NCI-H226 (cell line): ENCODE results near the gene STYXL2.

Experiments used
- DNase-seq: peaks from one replicate; pipeline ENCODE4 v3.0.0-alpha.2; 2015

The STYXL2 gene

DNA sequence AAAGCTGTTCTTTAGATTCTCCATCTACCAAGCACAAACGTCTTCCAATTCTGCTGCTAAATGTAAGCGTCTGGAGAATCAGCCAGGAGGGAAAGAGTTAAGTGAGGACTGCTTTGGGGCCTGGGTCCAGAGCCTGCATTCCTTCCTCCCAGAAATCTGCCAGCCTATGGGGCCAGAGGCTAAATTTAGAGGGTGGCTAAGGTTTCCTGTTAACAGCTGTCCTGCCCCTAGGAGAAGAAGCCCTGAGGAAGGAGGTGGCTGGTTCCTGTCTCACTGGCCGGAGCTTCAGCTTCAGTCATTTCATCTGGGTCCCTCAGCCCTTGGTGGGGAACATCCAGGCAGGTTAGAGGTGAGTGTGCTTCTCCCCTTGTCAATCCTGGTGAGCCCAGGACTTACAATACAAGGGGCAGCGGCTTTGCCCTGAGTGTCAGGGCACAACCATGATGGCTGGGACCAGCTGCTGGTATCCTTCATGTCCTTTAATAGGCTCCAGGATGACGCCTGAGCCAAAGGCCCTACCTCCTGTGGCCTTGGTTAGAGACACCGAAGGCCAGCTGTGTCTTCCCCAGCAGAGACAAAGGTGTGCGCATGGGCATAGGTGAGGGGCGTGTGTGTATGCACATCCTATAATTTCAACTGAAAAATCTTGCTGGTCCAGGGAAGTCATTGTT lies at the start of gene STYXL2:
TSS of gene STYXL2 (plus strand) at position 230 of the 671 bp plus-strand sequence. CDS start 775 bp downstream, outside the sequence.
- no peak for DNase-seq

DNA sequence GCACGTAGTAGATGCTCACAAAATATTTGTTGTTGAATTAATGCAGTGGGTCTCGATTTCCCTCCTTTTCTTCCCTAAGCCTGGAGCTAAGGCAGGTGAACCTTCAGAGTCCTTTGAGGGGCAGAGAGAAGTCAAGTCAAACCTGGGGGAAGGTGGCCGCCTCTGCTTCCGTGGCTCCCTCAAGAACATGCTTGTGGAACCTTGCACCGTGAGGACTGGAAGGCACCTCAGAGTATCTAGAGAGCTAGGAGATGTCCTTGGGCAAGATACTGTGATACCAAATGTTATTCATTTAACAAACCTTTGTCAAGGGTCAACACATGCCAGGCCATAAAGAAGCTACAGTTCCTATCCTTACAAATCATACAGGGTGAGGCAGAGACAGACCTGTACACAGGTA lies 42.0 kb upstream of the STYXL2 start:
- no peak for DNase-seq

DNA sequence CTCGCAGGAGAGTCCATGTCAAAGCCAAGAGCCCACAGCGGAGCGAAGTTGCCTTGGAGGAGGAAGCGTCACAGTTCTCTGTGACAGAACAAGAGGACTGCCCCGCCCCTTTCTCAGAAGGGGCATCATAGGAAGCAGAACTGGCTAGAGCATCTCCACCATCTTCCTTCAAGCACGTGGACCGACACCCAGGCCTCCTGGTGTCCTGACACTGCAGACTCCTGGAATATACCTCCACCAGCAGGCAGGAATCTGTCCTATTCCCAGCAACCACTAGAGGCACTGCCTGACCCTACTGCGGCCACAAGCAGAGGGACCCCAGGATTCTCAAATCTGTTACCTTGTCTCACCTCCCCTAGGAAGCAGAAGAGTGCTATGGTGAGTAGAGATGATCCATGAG lies 41.5 kb upstream of the STYXL2 start:
- no peak for DNase-seq

DNA sequence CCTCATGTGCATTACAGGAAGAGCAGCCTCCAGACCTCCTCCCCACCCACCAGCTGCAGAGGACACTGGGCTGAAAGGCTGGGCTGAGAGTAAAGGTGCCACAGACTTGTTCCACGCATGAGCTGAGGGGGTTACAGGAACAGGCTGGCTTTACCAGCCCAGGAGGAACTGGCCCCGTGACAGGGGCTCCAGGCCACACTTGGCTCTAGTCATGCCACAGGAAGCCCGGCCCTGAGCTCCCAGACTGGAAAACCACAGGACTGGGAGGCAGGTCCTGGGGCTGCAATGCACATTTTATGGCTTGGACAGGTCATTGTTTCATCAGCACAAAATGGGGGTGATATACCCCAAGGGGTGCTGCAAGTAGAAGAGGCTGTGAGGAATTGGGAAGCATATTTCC lies 39.3 kb upstream of the STYXL2 start:
- DNase-seq, result no peak

DNA sequence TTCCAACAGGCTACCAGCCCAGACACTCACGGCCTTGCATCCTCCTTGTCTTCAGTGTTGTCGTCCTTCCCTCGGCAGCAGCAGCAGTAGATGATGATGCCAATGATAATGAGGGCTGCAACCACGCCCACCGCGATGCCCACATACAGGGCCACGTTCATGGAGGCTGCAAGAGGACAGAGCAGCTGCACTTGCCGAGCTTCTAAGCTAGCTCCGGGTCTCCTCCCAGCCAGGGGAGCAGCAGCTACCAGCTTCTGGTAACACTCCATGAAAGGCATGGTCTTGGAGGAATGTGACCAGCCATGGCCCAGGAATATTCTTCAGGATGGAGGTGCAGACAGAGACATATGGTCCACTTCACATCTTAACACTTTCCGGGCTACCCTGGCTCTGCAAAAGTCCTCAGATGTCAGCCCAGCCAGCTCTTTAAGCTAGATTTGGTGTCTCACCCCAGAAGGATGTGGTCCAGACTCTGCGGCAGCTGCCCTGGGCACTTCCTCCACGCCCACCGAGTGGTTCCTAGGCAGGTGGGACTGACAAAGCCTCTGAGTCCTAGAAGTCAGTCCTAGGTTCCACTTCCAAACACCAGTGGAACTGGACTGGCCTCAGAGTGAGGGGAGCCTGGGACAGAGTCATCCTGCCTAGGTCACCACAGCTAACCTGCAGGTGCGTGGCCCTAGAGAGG lies 38.8 kb upstream of the STYXL2 start:
- DNase-seq, result no peak

DNA sequence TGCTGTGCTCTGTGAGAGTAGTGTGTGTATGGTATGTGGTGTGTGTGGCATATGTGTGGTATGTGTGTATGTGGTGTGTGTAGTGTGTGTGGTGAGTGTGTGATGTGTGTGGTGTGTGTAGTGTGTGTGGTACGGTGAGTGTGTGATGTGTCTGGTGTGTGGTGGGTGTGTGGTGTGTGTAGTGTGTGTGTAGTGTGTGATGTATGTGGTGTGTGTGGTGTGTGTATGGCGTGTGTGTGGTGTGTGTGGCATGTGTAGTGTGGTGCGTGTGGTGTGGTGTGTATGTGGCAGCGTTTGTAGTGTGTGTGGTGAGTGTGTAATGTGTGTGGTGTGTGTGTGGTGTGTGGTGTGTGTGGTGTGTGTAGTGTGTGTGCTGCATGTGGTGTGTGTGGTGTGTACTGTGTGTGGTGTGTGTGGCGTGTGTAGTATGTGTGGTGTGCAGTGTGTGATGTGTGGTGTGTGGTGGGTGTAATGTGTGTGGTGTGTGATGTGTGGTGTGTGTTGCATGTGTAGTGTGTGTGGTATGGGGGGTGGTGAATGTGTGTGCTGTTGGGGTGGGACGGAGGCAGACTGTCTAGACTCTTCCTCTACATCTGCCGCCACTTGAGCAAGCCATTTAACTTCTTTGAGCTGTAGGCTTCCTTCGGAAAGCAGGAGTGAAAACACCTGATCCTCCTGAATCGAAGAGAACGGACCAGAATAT lies 37.2 kb upstream of the STYXL2 start:
- no peak for DNase-seq

DNA sequence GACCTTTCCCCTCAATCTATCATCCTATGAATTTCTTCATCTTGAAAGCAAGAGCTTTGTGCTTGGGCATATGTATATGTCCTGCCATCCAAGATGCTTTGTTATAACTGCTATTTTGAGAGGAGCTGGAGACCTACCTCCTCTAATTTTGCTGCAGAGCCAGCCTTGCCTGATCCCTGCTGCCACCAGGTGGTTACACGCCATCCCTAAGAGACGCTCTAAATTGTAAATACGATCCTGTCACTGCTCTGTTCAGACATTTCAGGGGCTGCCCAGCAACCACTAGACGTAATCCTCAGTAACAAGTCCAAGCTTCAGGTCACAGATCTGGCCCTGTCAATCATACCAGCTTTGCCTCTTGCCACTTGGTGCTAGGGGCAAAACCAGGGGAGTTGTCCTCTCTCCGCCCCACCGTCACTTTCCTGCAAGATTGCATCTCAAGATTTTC lies 36.6 kb upstream of the STYXL2 start:
- DNase-seq, result peak; percentile 10

DNA sequence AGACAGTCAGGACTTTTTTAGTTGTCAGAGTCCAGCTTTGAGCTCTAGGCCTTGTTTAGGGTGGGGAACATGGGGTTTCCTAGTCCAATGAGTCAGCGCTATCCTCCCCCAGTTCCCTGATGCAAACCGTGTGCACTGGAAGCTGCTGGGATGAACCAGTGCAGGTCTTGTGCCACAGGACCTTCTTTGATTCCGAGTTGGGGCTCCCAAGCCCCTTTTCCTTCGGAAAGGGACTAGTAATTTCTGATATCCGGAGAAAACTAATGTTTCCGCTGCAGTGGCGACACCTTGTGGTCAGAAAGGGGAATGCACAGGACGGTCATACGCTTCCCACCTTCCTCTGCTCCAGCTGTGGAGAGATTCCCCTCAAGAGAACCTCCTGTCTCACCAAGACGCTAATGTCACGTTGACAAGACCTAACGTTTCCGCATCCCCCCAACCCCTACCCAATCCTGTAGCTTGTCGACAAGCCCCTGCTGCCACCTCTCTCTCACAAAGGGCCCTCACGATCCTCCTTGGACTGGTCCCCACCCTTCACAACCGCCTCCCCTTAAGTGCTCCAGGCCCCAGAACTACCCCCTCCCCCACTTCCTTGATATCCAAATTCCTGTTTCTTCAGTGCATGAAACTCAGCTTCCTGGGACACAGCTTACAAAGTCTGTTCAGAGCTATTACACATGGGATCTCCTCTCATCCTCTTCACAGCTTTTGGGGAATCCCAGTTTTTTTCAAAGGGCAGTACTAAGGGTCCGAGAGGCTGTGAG lies 34.6 kb upstream of the STYXL2 start:
- DNase-seq, result peak; percentile 42

DNA sequence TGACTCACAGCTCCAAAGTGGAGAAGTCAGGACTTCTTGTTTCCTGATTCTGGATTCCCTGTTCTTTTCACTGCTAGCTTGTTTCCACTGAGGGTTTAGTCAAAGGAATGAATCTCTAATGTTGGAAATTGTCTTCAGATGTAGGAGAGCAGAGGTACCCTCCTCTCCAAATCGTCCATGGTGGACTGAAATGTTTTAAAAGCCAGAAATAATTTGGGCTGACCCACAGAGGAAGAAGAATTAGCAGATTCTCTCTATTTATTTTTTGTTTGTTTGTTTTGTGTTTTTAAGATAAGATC lies 34.1 kb upstream of the STYXL2 start:
- no peak for DNase-seq

DNA sequence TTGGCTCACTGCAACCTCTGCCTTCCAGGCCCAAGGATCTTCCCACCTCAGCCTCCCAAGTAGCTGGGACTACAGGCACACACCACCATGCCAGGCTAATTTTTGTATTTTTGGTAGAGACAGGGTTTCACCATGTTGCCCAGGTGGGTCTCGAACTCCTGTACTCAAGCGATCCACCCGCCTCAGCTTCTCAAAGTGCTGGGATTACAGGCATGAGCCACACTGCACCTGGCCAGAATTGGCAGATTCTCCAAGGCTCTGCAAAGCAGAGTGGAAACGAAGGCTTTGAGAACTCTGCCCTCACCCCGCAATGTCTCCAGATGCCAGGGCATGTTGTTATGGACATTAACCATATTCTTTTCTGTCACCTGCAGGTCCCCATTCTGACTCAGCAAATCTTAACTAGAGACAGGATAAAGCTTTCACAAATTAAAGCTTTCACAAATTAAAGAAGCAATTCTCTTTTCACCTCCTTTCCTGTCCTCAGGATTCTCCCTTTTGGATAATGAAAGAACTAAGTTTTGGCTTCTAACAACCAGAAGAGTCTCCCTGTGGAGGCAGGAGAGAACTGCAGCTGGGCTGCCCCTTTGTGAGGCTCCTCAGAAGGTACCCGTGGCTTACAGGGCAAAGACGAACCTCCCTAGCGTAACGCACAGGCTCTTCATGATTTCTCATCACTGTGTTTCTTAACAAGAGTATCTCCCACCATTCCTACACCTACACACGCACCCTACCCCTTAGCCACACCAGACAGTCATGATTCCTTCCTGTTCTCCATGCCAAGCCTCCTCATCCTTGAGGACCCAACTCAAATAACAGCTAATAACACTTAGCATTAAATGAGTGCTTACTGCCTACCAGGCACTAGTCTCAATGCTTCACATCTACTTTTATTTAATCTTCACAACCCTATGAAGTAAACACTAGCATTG lies 33.5 kb upstream of the STYXL2 start:
- peak; percentile 8 for DNase-seq

DNA sequence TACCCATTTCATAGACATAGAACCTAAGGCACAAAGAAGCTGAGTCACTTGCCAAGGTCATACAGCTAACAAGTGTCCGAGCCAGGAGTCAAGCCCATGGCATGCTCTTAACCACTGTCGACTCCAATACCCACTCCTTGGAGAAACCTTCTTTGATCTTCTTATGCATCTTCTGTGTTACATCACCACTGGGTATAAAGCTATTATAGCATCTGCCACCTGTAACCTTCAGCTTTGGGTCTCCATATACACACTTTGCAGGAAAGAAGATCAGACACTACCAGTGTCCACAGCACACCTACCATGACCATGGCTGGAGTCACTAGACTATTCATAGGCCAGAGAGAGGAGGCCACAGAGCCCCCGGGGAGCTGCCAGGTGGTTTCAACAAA lies 32.8 kb upstream of the STYXL2 start:
- no peak for DNase-seq

DNA sequence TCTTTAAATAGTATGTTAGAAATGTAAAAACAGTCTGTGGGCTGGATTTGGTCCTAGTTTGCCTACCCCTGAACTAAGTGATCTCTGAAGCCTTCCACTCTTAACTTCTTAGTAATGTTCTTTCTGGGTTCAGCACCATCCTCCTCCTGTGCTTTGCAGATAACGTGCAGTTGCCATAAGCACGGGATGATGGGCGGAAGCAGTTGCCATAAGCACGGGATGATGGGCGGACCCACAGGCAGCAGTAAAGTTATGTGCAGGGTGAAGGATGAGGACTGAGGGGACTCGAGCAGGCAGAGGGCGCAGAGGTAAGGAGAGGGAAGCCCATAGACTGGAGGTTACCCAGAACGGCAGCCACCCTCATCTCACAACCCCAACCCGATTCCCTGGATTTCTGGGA lies 29.3 kb upstream of the STYXL2 start:
- no peak for DNase-seq

DNA sequence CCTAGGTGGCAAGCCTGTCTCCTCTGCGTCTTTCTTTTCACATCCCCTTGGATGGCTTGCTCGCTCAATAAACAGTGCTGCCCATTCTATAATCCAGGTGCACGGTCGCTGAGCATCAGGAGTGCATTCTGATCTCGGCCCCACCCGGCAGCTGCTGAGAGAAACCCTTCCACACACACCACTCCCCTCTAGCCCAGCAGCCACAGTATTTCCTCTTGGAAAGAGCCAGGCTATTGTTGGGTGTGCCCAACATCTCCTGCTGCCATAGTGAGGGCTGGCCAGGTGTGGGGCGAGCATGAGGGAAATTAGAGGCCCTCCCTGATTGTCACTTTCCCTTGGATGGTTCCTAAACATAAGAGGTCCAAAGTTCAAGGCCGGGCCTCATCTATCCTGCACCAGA lies 28.4 kb upstream of the STYXL2 start:
- DNase-seq, result no peak

DNA sequence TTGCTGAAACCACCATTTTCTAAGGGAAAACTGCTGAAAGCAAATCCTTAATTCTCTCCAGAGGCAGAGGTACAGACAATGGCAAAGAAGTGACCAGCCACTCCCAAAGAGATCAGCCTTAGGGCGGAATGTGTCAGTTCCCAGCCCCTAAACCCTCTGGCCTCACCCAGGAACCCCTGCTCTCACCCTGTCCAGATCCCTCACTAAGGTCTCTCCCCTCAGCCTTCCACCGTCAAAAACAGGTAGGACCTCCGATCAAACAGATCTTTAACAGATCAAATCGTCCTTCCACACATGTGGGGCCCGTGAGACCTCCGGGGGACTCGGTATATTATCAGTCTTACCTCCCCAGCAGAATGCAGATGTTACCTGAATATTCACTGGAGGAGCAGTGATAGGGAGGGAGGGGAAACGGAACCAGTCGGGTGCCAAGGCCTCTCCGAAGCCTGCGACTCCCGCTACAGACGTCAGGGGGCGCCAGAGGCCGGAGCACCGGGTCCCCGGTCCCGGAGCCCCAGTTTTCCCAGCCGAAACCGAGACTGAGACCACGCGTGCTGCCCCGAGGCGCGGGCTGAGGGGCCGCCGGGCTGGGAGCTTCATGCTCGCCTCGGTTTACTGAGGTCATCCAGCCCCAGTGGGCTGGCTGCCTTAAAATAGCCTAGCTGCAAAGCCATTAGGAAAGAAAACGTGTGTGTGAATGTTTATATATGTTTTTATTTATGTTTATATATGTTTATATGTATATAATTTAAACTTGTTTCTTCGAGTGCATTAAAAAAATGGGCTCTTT lies 27.3 kb upstream of the STYXL2 start:
- DNase-seq, result peak; percentile 23

DNA sequence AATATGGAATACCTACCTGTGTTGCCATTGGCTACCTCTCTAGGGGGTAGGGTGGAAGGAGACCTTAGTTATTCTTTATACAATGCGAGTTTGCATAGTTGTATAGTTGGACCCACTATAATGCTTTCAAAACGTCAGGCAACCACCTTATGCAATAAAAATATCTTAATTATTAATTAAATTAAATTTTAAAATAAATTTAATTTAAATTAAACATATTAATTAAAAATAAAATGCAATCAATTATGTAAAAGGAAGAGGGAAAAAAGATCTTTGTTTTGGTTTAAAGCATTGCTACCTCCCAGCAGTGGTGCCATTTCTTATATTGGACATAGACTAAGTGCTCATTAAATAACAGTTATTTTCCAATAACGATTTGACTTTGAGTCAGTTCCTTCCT lies 26.0 kb upstream of the STYXL2 start:
- no peak for DNase-seq

DNA sequence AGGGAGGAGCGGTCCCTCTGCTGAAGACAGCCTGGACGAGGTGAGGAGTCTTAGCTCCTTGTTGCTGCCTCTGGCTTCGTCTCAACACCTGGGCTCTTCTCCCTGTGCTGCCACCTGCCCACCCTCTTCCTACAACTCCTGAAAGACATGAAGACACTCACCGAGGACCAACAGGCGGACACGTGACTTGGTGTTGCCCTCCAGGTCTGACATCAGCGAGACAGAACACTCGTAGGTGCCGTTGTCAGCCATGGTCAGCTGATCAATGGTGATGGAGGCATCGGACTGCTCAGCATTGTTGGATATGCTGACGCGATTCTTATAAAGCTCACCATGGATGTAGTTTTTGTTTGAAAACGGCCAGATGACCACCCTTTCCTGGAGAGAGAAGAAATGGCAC lies 25.1 kb upstream of the STYXL2 start:
- DNase-seq, result no peak

DNA sequence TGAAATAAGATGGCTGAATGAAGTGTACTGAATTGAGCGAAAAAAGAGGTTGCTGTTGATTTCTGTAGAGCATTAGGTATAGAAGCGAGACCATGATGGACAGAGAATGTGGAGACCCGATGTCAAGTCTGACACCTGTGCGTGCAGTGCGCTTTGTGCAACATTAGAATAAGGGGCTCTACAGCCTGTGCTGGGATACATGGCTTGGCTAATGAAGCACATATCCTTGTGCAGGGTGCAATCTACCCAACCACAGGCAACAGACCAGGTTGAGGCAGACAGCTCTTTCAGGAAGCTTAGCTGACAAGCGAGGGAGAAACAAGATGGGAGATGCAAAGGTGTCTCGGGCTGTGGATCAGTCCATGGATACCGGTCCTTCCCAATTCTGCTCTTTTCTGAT lies 22.6 kb upstream of the STYXL2 start:
- DNase-seq, result no peak

DNA sequence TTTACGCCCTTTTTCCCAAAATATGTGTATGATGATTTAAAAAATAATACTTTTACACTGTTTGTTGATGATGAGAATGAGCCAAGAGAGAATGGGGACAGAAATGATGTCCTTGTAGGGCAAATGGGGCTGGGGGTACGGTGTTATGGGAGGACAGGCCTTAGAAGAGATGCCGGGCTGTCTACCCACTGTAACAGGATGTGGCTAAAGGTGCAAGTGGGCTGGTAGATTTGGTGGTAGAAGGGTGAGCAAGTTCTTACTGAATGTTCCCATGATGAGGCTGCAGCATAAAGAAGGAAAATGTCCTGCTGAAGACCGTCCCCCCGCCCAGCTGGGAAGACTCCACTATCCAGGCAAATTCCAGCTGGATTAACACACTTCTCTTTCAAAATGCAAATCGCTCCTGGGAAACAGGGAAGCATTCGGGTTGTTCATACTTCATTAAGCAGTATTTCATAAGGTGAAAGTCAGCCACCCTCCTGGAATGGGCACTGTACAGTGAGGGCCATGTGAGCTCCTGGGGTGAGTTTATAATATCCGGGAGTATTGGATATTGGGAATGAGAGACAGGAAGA lies 17.7 kb upstream of the STYXL2 start:
- no peak for DNase-seq

DNA sequence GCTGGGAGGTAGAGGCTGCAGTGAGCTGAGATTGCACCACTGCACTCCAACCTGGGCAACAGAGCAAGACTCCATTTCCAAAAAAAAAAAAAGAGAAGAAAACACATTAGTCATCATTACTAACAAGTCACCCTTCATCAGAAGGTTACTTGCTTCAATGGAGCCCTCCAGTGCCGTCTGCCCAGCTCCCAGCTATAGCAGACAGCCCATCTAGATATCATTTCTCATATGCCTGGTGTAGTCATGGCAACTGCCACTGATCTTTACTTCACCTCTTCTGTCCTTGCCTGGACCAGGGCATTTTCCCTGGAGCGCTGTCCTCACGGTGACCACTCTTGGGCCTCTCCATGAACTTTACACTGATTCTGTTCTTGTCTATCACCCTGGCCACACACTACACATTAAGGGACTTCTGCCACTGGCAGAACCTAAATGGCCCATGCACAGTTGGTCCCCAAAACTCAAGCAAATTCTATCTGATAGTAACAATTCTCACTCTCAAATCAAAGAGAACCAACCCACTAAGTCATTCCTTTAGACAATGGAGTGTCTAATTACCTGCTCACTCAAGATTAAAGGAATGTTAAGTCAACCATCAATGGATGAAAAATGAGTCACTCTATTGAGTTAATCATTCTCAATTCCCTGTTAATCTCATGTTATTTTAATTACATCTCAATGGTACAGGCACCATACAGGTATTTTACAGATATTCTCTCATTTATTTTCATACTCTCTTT lies 16.6 kb upstream of the STYXL2 start:
- DNase-seq, result no peak

DNA sequence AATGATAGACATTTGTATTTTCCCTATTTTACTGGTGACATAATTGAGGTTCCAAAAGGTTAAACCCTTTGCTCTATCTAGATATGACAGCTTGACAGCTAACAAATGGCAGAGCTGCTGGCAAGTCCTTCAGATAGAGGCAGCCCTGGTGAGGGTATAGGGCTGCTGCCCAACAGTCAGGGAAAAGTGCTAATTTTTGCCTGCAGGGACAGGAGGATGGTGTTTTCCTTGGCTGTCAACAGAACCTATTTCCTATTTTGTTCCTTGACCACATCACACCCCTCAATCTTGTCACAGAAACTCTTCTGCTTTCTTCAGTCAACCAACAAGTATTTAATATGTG lies 16.0 kb upstream of the STYXL2 start:
- no peak for DNase-seq
